H1 (cell line): ENCODE results near the gene MMP8. TPM values are rescaled to one million over a fixed set of nuclear protein-coding genes. Genes with fewer than 3 reads are reported as not detected.

ENCODE experiments used
- CTCF ChIA-PET: fragments of 300-600 bp; sonication (Branson Sonifier 250); formaldehyde crosslinking; loops from one replicate; lab custom pipeline; 2021; ENCODE audit not compliant: partially characterized antibody; lab: Charles Lee
- POLR2A ChIA-PET: fragments of 300-600 bp; sonication (Branson Sonifier 250); formaldehyde crosslinking; loops from one replicate; lab custom pipeline; 2021; ENCODE audit warnings: inconsistent platforms; ENCODE audit not compliant: partially characterized antibody; lab: Charles Lee
- DNase-seq, 2 experiments: peaks; one replicate each; pipeline versions ENCODE4 v3.0.0 to v3.0.0-alpha.2; 2010 to 2022; ENCODE audit warnings: low spot score in 2 of 2, low read depth in 1 of 2, mixed read lengths in 1 of 2
- FAIRE-seq: peaks from 2 replicates; lab custom pipeline; 2011; peaks lifted over from hg19 to GRCh38; lab: Jason Lieb, UNC
- H2AFZ ChIP-seq: 2 replicates; pipeline ENCODE4 v1.8.1; 2012; ENCODE audit warnings: low read length, inconsistent platforms
- H2AK5ac ChIP-seq: 2 replicates; pipeline ENCODE4 v1.6.1; 2013; ENCODE audit warnings: low read depth, low read length
- H2BK120ac ChIP-seq: replicated peaks from 2 replicates; pipeline ENCODE3; 2013; ENCODE audit warnings: low read depth, low read length, inconsistent platforms
- H2BK12ac ChIP-seq: 2 replicates; pipeline ENCODE4 v1.6.1; 2013; ENCODE audit warnings: low read depth, low read length
- H2BK15ac ChIP-seq: 2 replicates; pipeline ENCODE4 v1.6.1; 2013; ENCODE audit warnings: low read length
- H2BK20ac ChIP-seq: 2 replicates; pipeline ENCODE4 v1.6.1; 2013; ENCODE audit warnings: low read length
- H2BK5ac ChIP-seq: 2 replicates; pipeline ENCODE4 v1.6.1; 2013; ENCODE audit warnings: low read depth, low read length
- H3K14ac ChIP-seq: 2 replicates; pipeline ENCODE4 v1.6.1; 2013; ENCODE audit warnings: inconsistent platforms; ENCODE audit not compliant: insufficient read length
- H3K18ac ChIP-seq: 2 replicates; pipeline ENCODE4 v1.6.1; 2013; ENCODE audit warnings: low read length; ENCODE audit errors: extremely low read depth
- H3K23ac ChIP-seq: 2 replicates; pipeline ENCODE4 v1.6.1; 2013; ENCODE audit warnings: inconsistent platforms; ENCODE audit not compliant: insufficient read length
- H3K23me2 ChIP-seq: 2 replicates; pipeline ENCODE4 v1.6.1; 2013; ENCODE audit warnings: low read depth, low read length
- H3K27ac ChIP-seq: 2 replicates; pipeline ENCODE4 v1.6.1; 2011; ENCODE audit warnings: low read depth, low read length, inconsistent platforms
- H3K27me3 ChIP-seq, 4 experiments: replicated peaks in 1 of 4; 1 replicate in 1 of 4; 2 replicates in 3 of 4; pipeline versions ENCODE4 v1.6.1 to v1.8.1; 2011 to 2013; ENCODE audit warnings: low read length in 3 of 4, mild to moderate bottlenecking in 3 of 4, inconsistent platforms in 2 of 4, mixed read lengths in 2 of 4, moderate library complexity in 1 of 4; ENCODE audit not compliant: control insufficient read depth in 3 of 4, insufficient read depth in 3 of 4; ENCODE audit errors: extremely low read depth in 1 of 4
- H3K36me3 ChIP-seq, 4 experiments: 2 replicates each; pipeline versions ENCODE4 v1.6.1 to v1.8.1; 2011 to 2013; ENCODE audit warnings: mild to moderate bottlenecking in 4 of 4, low read length in 3 of 4, moderate library complexity in 2 of 4, control low read depth in 1 of 4, inconsistent platforms in 1 of 4; ENCODE audit not compliant: insufficient read depth in 4 of 4, control insufficient read depth in 2 of 4
- H3K4ac ChIP-seq: replicated peaks from 2 replicates; pipeline ENCODE3; 2013; ENCODE audit warnings: low read length, low read depth, mixed read lengths, inconsistent platforms; ENCODE audit not compliant: insufficient read length
- H3K4me1 ChIP-seq, 4 experiments: replicated peaks in 1 of 4; 1 replicate in 1 of 4; 2 replicates in 3 of 4; pipeline versions ENCODE4 v1.6.1 to v1.8.1; 2011 to 2013; ENCODE audit warnings: low read length in 3 of 4, inconsistent platforms in 2 of 4, mixed read lengths in 1 of 4; ENCODE audit not compliant: insufficient read depth in 4 of 4, control insufficient read depth in 3 of 4
- H3K4me2 ChIP-seq, 2 experiments: 2 replicates each; pipeline versions ENCODE4 v1.6.1 to v1.8.1; 2011 to 2013; ENCODE audit warnings: low read depth in 2 of 2, low read length in 2 of 2, control low read depth in 1 of 2, inconsistent platforms in 1 of 2, mild to moderate bottlenecking in 1 of 2; ENCODE audit not compliant: insufficient read depth in 1 of 2
- H3K4me3 ChIP-seq, 4 experiments: fragments of 200-600, 300-600 bp in 1 of 4; sonication (generic), shearing (Covaris generic), sonication (Bioruptor Twin) in 1 of 4; 2 replicates each; pipeline versions ENCODE4 v1.5.1 to v1.8.1; 2011 to 2016; ENCODE audit warnings: low read length in 4 of 4, low read depth in 3 of 4, control low read depth in 2 of 4, inconsistent platforms in 2 of 4, mild to moderate bottlenecking in 2 of 4, mixed read lengths in 1 of 4, moderate library complexity in 1 of 4; ENCODE audit not compliant: insufficient read depth in 2 of 4; ENCODE audit errors: extremely low read depth in 1 of 4
- H3K56ac ChIP-seq: replicated peaks from 2 replicates; pipeline ENCODE3; 2013; ENCODE audit warnings: low read depth, mild to moderate bottlenecking, mixed read lengths, low read length, inconsistent platforms; ENCODE audit not compliant: insufficient read length
- H3K79me1 ChIP-seq: 2 replicates; pipeline ENCODE4 v1.6.1; 2013; ENCODE audit warnings: low read depth, low read length, control low read depth
- H3K79me2 ChIP-seq, 2 experiments: 2 replicates each; pipeline versions ENCODE4 v1.6.1 to v1.8.1; 2012 to 2013; ENCODE audit warnings: low read length in 2 of 2, mild to moderate bottlenecking in 2 of 2, inconsistent platforms in 1 of 2; ENCODE audit not compliant: insufficient read depth in 2 of 2, control insufficient read depth in 1 of 2
- H3K9ac ChIP-seq, 4 experiments: replicated peaks in 1 of 4; 1 replicate in 1 of 4; 2 replicates in 3 of 4; pipeline versions ENCODE4 v1.6.1 to v1.8.1; 2011 to 2013; ENCODE audit warnings: low read depth in 3 of 4, low read length in 3 of 4, control low read depth in 2 of 4, mild to moderate bottlenecking in 2 of 4, moderate library complexity in 2 of 4, inconsistent platforms in 1 of 4; ENCODE audit errors: extremely low read depth in 1 of 4
- H3K9me3 ChIP-seq, 2 experiments: 2 replicates each; pipeline versions ENCODE4 v1.6.1 to v1.8.1; 2012 to 2013; ENCODE audit warnings: mild to moderate bottlenecking in 2 of 2, moderate library complexity in 2 of 2, control low read depth in 1 of 2, inconsistent platforms in 1 of 2, low read depth in 1 of 2, low read length in 1 of 2, mixed read lengths in 1 of 2; ENCODE audit not compliant: insufficient read depth in 2 of 2
- H4K20me1 ChIP-seq, 2 experiments: replicated peaks in 1 of 2; 2 replicates each; pipeline versions ENCODE3 to v1.8.1; 2011 to 2013; ENCODE audit warnings: inconsistent platforms in 2 of 2, low read length in 2 of 2, mild to moderate bottlenecking in 1 of 2; ENCODE audit not compliant: insufficient read depth in 2 of 2, control insufficient read depth in 1 of 2
- H4K5ac ChIP-seq: 2 replicates; pipeline ENCODE4 v1.6.1; 2013; ENCODE audit warnings: low read length, low read depth, mixed read lengths, inconsistent platforms; ENCODE audit not compliant: insufficient read length
- H4K8ac ChIP-seq: 2 replicates; pipeline ENCODE4 v1.8.0; 2013; ENCODE audit warnings: mild to moderate bottlenecking, moderate library complexity, low read length, inconsistent platforms; ENCODE audit not compliant: insufficient read depth; ENCODE audit errors: extremely low read depth
- H4K91ac ChIP-seq: replicated peaks from 2 replicates; pipeline ENCODE3; 2013; ENCODE audit warnings: low read length, mixed read lengths, inconsistent platforms; ENCODE audit not compliant: insufficient read length
- EGR1 ChIP-seq: IDR thresholded peaks from 2 replicates; pipeline ENCODE4 v1.6.1; 2011; ENCODE audit warnings: low read depth, low read length, borderline replicate concordance
- FOSL1 ChIP-seq: IDR thresholded peaks from 2 replicates; pipeline ENCODE4 v1.6.1; 2011; ENCODE audit warnings: mild to moderate bottlenecking, low read depth, low read length, moderate library complexity; ENCODE audit not compliant: insufficient read depth
- GTF2F1 ChIP-seq: IDR thresholded peaks from 2 replicates; pipeline ENCODE4 v1.6.1; 2012; ENCODE audit warnings: low read depth, low read length, improper control_type of control experiment, borderline replicate concordance
- KDM5A ChIP-seq: fragments of 200-600 bp; IDR thresholded peaks from 2 replicates; pipeline ENCODE4 v1.7.1; 2012; ENCODE audit warnings: mild to moderate bottlenecking, low read length, inconsistent platforms, mixed read lengths
- RAD21 ChIP-seq, 2 experiments: IDR thresholded peaks in 1 of 2; conservative IDR thresholded peaks in 1 of 2; 2 replicates each; pipeline ENCODE4 v1.6.1; 2011; ENCODE audit warnings: low read depth in 2 of 2, low read length in 2 of 2, improper control_type of control experiment in 1 of 2, inconsistent platforms in 1 of 2, mild to moderate bottlenecking in 1 of 2, moderate library complexity in 1 of 2
- SIN3A ChIP-seq, 2 experiments: IDR thresholded peaks in 1 of 2; conservative IDR thresholded peaks in 1 of 2; 2 replicates each; pipeline ENCODE4 v1.6.1; 2011 to 2012; ENCODE audit warnings: low read length in 2 of 2, improper control_type of control experiment in 1 of 2, low read depth in 1 of 2, mild to moderate bottlenecking in 1 of 2
- TAF1 ChIP-seq: IDR thresholded peaks from 2 replicates; pipeline ENCODE4 v1.6.1; 2011; ENCODE audit warnings: mild to moderate bottlenecking, low read depth, low read length
- TAF7 ChIP-seq: optimal IDR thresholded peaks from 2 replicates; pipeline ENCODE3; 2011; ENCODE audit warnings: low read depth, mild to moderate bottlenecking, inconsistent platforms, low read length, moderate library complexity, borderline replicate concordance
- TCF12 ChIP-seq: IDR thresholded peaks from 2 replicates; pipeline ENCODE4 v1.6.1; 2011; ENCODE audit warnings: low read depth, mild to moderate bottlenecking, low read length
- WGBS, 2 experiments: shearing (Covaris generic) in 1 of 2; methylation state at CpG; one replicate each; pipeline versions ENCODE4 v1.1.6 to v1.1.7; 2013 to 2015; ENCODE audit warnings: low lambda C conversion rate in 2 of 2, mixed read lengths in 2 of 2, inconsistent platforms in 1 of 2, low coverage in 1 of 2, missing lambda C conversion rate in 1 of 2; ENCODE audit not compliant: insufficient replicate concordance in 2 of 2, insufficient coverage in 1 of 2, insufficient read length in 1 of 2; ENCODE audit errors: extremely low coverage in 1 of 2, missing lambda C conversion rate in 1 of 2; 5-methylcytosine and 5-hydroxymethylcytosine counted together
- polyA plus RNA-seq, 7 experiments: library from polyadenylated mRNA; depleted of rRNA in 3 of 7; stranded (reverse) in 5 of 7; unstranded in 2 of 7; fragments of >200 nt in 5 of 7; fragments of 200-250 nt in 2 of 7; gene quantifications; 1 replicate in 5 of 7; 2 replicates in 1 of 7; 4 replicates in 1 of 7; pipeline versions ENCODE4 v1.2.1 to v1.2.3, GENCODE V29; 2011 to 2013; ENCODE audit warnings: missing spikeins in 2 of 7, mixed read lengths in 2 of 7
- total RNA-seq: library from RNA; stranded (reverse); fragmentation: NEBNext Ultra II Directional; extraction: Animal tissue kit (Norgen Biotek cat#: 25700); gene quantifications from 2 replicates; pipeline ENCODE4 v1.2.1, GENCODE V29; 2021

The MMP8 gene
- total and polyA plus RNA-seq, 2 of the 8 experiments (the other 6 are each of a cell fraction or from before 2014, with no cell fraction given): not detected

- Histone ChIP-seq H3K27me3 (no peaks in the 10 kb centered on the region), H2AFZ (no peak overlapping the region), H3K4ac (no peak overlapping the region), H4K91ac (no peak overlapping the region), H2BK15ac (no peak overlapping the region), H2AK5ac (peak overlapping the region; percentile 96; the same call in 1 of the 2 replicates), H4K20me1 (no peaks in the 10 kb centered on the region), H3K4me1 (no peaks in the 10 kb centered on the region), H4K5ac (no peak overlapping the region), H2BK12ac (peak overlapping the region; percentile 89; the same call in 1 of the 2 replicates), H3K23me2 (peaks cover 8% of the 10 kb centered on the region; the same call in 1 of the 2 replicates), H3K56ac (no peak overlapping the region), H3K79me1 (no peaks in the 10 kb centered on the region), H3K9ac (no peak overlapping the region), H3K23ac (no peak overlapping the region), H3K4me3 (no peak overlapping the region), H2BK5ac (peak overlapping the region; percentile 64; the same call in 1 of the 2 replicates), H2BK120ac (no peak overlapping the region), H4K8ac (no peak overlapping the region), H3K4me2 (no peak overlapping the region), H2BK20ac (no peak overlapping the region), H3K14ac (no peak overlapping the region), H3K36me3 (no peaks in the 10 kb centered on the region), H3K79me2 (no peaks in the 10 kb centered on the region), H3K9me3 (peaks cover 0 to 3% of the 10 kb centered on the region in 2 experiments; a peak in 1 of 4 replicates), H3K27ac (no peak overlapping the region), H3K18ac (no peak overlapping the region)
- POLR2A ChIA-PET: no interaction called here
- TF ChIP-seq GTF2F1: no peak
- TF ChIP-seq SIN3A (conservative IDR thresholded peaks at IDR 0.05 in 1 of 2, IDR thresholded peaks at IDR 0.05 in 1 of 2; ENCODE audit: low read depth in 1 of 2, low read length in 2 of 2): no peak
- no peak for TF ChIP-seq TCF12
- no peak for TF ChIP-seq FOSL1
- TF ChIP-seq TAF1: no peak
- TF ChIP-seq EGR1: no peak
- TF ChIP-seq KDM5A: no peak
- TF ChIP-seq TAF7: no peak
- TF ChIP-seq RAD21 (IDR thresholded peaks at IDR 0.05 in 1 of 2, conservative IDR thresholded peaks at IDR 0.05 in 1 of 2; ENCODE audit: low read depth in 2 of 2, low read length in 2 of 2): no peak
- no peak for FAIRE-seq
- CTCF ChIA-PET: interaction anchor here (0.6 to 1.2 kb wide), 2 partner anchors 63 to 65 kb away, joined by 3 read pairs; no protein-coding TSS in a partner anchor
- no peak for DNase-seq
- 93 to 100% methylated on average over 1 to 9 of the region's 9 CpGs for WGBS, 2 experiments
These were observed 5.4 kb upstream of the MMP8 start for GRCh38 chr11:102729849-102730815.
